OCI-LY7 (cell line): ENCODE data around the gene CNTNAP5. TPM values are rescaled to one million over a fixed set of nuclear protein-coding genes. Genes with fewer than 3 reads are reported as not detected.

Experiments used
- BruUV-seq: library from RNA; stranded (reverse); fragments of 400-500 nt; replicated peaks from 2 replicates; lab custom pipeline; 2021; lab: Mats Ljungman, UMichigan
- CTCF ChIA-PET: fragments of 300-600 bp; sonication (Branson Sonifier 250); formaldehyde crosslinking; loops from one replicate; lab custom pipeline; 2022; ENCODE audit warnings: antibody characterized with exemption; ENCODE audit not compliant: unreplicated experiment; lab: Charles Lee
- POLR2A ChIA-PET: fragments of 300-600 bp; sonication (Branson Sonifier 250); formaldehyde crosslinking; loops from one replicate; lab custom pipeline; 2022; ENCODE audit warnings: antibody characterized with exemption; lab: Charles Lee
- DNase-seq: peaks from one replicate; pipeline ENCODE4 v3.0.0-alpha.2; 2015; ENCODE audit warnings: low spot score
- H2AFZ ChIP-seq: fragments of 200-600 bp; sonication (generic), shearing (Covaris generic); 2 replicates; pipeline ENCODE4 v1.6.1; 2014; ENCODE audit warnings: mild to moderate bottlenecking, antibody characterized with exemption, low read length, moderate library complexity
- H3K27ac ChIP-seq: fragments of 200-600 bp; sonication (generic); 2 replicates; pipeline ENCODE4 v1.5.1; 2014; ENCODE audit warnings: mixed run types, low read depth, mild to moderate bottlenecking, moderate library complexity, low read length, inconsistent platforms; ENCODE audit not compliant: poor library complexity, severe bottlenecking
- H3K36me3 ChIP-seq: fragments of 200-600 bp; sonication (generic); 2 replicates; pipeline ENCODE4 v1.6.1; 2014; ENCODE audit warnings: mild to moderate bottlenecking, antibody characterized with exemption, low read length, moderate library complexity, mixed read lengths; ENCODE audit not compliant: insufficient read depth
- H3K4me1 ChIP-seq: fragments of 200-600 bp; sonication (generic); 2 replicates; pipeline ENCODE4 v1.5.1; 2014; ENCODE audit warnings: mild to moderate bottlenecking, low read length; ENCODE audit not compliant: insufficient read depth, poor library complexity, severe bottlenecking
- H3K4me2 ChIP-seq: fragments of 200-600 bp; sonication (generic); 2 replicates; pipeline ENCODE4 v1.6.1; 2014; ENCODE audit warnings: mild to moderate bottlenecking, low read length
- H3K4me3 ChIP-seq: fragments of 200-600 bp; sonication (generic); 2 replicates; pipeline ENCODE4 v1.5.1; 2014; ENCODE audit warnings: mild to moderate bottlenecking, low read depth, low read length; ENCODE audit not compliant: poor library complexity, severe bottlenecking
- H3K79me2 ChIP-seq: fragments of 200-600 bp; sonication (generic); 2 replicates; pipeline ENCODE4 v1.6.1; 2016; ENCODE audit warnings: low read depth, mild to moderate bottlenecking, low read length, moderate library complexity, mixed read lengths; ENCODE audit not compliant: insufficient read depth
- H3K9me2 ChIP-seq: fragments of 200-600 bp; sonication (generic); 2 replicates; pipeline ENCODE4 v1.6.1; 2016; ENCODE audit warnings: mild to moderate bottlenecking, low read length, mixed read lengths; ENCODE audit not compliant: insufficient read depth
- H3K9me3 ChIP-seq: fragments of 200-600 bp; sonication (generic); 2 replicates; pipeline ENCODE4 v1.6.1; 2014; ENCODE audit warnings: mild to moderate bottlenecking, mixed run types, low read length, mixed read lengths
- H4K20me1 ChIP-seq: fragments of 200-600 bp; sonication (generic); 2 replicates; pipeline ENCODE4 v1.6.1; 2014; ENCODE audit warnings: mild to moderate bottlenecking, antibody characterized with exemption, low read length, moderate library complexity, mixed read lengths; ENCODE audit not compliant: insufficient read depth
- EZH2phosphoT487 ChIP-seq: fragments of 200-600 bp; sonication (generic); IDR thresholded peaks from 2 replicates; pipeline ENCODE4 v1.6.1; 2018; ENCODE audit warnings: low read depth, borderline replicate concordance, mild to moderate bottlenecking, mixed run types, antibody characterized with exemption, low read length, moderate library complexity, mixed read lengths
- intact Hi-C: fragments of 100-400 bp; cut with micrococcal nuclease; formaldehyde crosslinking; loops from one replicate; pipeline ENCODE4 v1.10.0; 2022; ENCODE audit not compliant: unreplicated experiment
- total RNA-seq, 2 experiments: library from RNA; depleted of rRNA in 1 of 2; stranded (reverse); fragments of >200 nt in 1 of 2; shearing (Covaris generic) in 1 of 2; gene quantifications; 2 replicates each; pipeline ENCODE4 v1.2.3, GENCODE V29; 2014 to 2022
- TF ChIP-seq, protein P1 (sequence below): fragments of 200-600 bp; sonication (generic); conservative IDR thresholded peaks from 2 replicates; pipeline ENCODE4 v1.5.1; 2014; ENCODE audit warnings: mild to moderate bottlenecking, antibody characterized with exemption, low read length, moderate library complexity, mixed read lengths

Gene CNTNAP5
- total RNA-seq, 2 experiments from 2014 or later, result not detected

DNA sequence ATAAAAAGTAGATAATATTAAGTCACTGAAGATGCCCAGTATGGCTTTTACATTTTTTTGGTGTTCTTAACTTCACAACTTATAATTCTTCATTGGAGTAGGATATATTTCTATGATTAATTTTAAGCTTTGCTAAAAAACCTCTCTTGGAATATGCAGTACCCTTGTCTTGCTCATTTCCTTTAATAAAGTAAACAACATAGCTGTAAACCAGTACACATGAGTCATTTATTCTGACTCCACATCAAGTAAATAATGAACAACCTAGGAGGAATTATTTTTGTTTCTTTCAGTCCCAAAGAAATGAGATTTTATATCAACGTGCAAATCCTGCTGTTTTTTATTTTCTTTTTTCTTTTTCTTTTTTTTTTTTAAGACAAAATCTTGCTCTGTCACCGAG, 869.1 kb downstream of the CNTNAP5 start:
- BruUV-seq, result no TSS peak
- Histone ChIP-seq H3K4me2 (no peak overlapping the region), H3K9me2 (no peaks in the 10 kb centered on the region), H3K27ac (no peak overlapping the region), H4K20me1 (no peaks in the 10 kb centered on the region), H2AFZ (no peak overlapping the region), H3K36me3 (no peaks in the 10 kb centered on the region), H3K9me3 (no peaks in the 10 kb centered on the region), H3K4me1 (no peaks in the 10 kb centered on the region), H3K4me3 (no peak overlapping the region), H3K79me2 (no peaks in the 10 kb centered on the region)
- DNase-seq, result no peak
- ChIA-PET POLR2A (no interaction called here), CTCF (no interaction called here)
- TF ChIP-seq EZH2phosphoT487, result no peak
- TF ChIP-seq, protein P1, sequence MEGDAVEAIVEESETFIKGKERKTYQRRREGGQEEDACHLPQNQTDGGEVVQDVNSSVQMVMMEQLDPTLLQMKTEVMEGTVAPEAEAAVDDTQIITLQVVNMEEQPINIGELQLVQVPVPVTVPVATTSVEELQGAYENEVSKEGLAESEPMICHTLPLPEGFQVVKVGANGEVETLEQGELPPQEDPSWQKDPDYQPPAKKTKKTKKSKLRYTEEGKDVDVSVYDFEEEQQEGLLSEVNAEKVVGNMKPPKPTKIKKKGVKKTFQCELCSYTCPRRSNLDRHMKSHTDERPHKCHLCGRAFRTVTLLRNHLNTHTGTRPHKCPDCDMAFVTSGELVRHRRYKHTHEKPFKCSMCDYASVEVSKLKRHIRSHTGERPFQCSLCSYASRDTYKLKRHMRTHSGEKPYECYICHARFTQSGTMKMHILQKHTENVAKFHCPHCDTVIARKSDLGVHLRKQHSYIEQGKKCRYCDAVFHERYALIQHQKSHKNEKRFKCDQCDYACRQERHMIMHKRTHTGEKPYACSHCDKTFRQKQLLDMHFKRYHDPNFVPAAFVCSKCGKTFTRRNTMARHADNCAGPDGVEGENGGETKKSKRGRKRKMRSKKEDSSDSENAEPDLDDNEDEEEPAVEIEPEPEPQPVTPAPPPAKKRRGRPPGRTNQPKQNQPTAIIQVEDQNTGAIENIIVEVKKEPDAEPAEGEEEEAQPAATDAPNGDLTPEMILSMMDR, result no peak
- intact Hi-C loops, result no loop called here

DNA sequence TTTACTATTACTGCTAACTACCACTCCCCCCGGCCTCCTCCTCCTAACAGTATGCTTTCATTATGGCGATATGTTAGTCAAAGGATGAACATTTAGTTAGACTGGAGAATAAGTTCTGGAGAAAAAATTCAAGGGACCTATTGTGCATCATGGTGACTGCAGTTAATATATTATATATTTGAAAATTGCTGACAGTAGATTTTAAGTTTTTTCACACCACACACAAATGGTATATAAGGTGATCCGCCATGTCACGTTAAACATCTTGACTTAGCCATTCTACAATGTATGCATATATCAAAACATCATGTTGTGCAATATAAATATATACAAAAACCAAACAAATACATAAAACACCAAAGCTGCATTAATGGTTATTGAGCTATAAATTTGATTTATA, 873.7 kb downstream of the CNTNAP5 start:
- no peak overlapping the region for H3K4me3 ChIP-seq
- H3K4me2 ChIP-seq, result no peak overlapping the region
- intact Hi-C loops, result no loop called here
- no TSS peak for BruUV-seq
- H3K79me2 ChIP-seq, result no peaks in the 10 kb centered on the region
- H3K36me3 ChIP-seq, result no peaks in the 10 kb centered on the region
- H4K20me1 ChIP-seq, result no peaks in the 10 kb centered on the region
- H3K27ac ChIP-seq, result no peak overlapping the region
- no peak overlapping the region for H2AFZ ChIP-seq
- POLR2A ChIA-PET, result no interaction called here
- H3K4me1 ChIP-seq, result no peaks in the 10 kb centered on the region
- TF ChIP-seq EZH2phosphoT487, result no peak
- TF ChIP-seq, protein P1, result no peak
- no peaks in the 10 kb centered on the region for H3K9me3 ChIP-seq
- H3K9me2 ChIP-seq, result no peaks in the 10 kb centered on the region
- no peak for DNase-seq
- CTCF ChIA-PET, result no interaction called here

DNA sequence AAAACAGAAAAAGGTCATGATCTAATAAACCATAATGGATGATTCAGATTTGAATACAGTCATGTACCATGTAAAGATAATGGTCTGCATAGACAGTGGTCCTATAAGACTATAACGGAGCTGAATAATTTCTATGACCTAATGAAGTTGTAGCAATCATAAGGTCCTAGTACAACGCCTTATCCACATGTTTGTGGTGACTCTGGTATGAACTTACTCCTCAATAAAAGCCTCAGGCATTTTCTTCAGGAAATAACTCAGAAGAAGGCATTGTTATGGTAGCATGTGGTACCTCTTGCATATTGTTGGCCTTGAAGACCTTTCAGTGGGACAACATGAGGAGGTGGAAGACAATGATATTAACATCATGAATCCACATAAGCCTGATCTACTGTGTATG, 883.3 kb downstream of the CNTNAP5 start:
- CTCF ChIA-PET, result no interaction called here
- Histone ChIP-seq H3K4me2 (no peak overlapping the region), H3K9me2 (no peaks in the 10 kb centered on the region), H3K79me2 (no peaks in the 10 kb centered on the region), H3K4me1 (no peaks in the 10 kb centered on the region), H3K36me3 (no peaks in the 10 kb centered on the region), H3K9me3 (no peaks in the 10 kb centered on the region), H2AFZ (no peak overlapping the region), H3K4me3 (no peak overlapping the region), H3K27ac (no peak overlapping the region), H4K20me1 (no peaks in the 10 kb centered on the region)
- POLR2A ChIA-PET, result interaction anchor here (0.6 to 1.2 kb wide), 2 partner anchors 52 to 758 kb away, joined by 3 read pairs; no protein-coding TSS in a partner anchor
- no peak for DNase-seq
- intact Hi-C loops, result no loop called here
- TF ChIP-seq, protein P1, result no peak
- no peak for TF ChIP-seq EZH2phosphoT487
- no TSS peak for BruUV-seq
